ENCODE measurements around the gene PTCH2.
"Not testable (repeated sequence)": the region's sequence is repeated elsewhere in the genome, so short reads cannot be mapped to it uniquely, and the experiment has no call there.

PTCH2 gene

GRCh38 chr1:44802306-44803061 lies 40.6 kb downstream of the PTCH2 start:
- peak; percentile 22 for DNase-seq

- peak; percentile 45 for DNase-seq
These were observed 41.4 kb downstream of the PTCH2 start for GRCh38 chr1:44801491-44802305.

- peak; percentile 98 for DNase-seq
These were observed 43.1 kb downstream of the PTCH2 start, which contains the start of gene PLK3 for GRCh38 chr1:44799770-44800584. TSS of gene PLK3 (plus strand) at chr1:44800377. CDS start at chr1:44800464, 87 bp downstream.

- no peak for DNase-seq
These were observed 44.3 kb downstream of the PTCH2 start for GRCh38 chr1:44798481-44799365.

- not testable (repeated sequence) for DNase-seq
These were observed 45.2 kb downstream of the PTCH2 start for GRCh38 chr1:44797886-44798285.

GRCh38 chr1:44792736-44793502 lies 50.1 kb downstream of the PTCH2 start:
- no peak for DNase-seq

GRCh38 chr1:44790968-44791801 lies 51.9 kb downstream of the PTCH2 start:
- DNase-seq: no peak

GRCh38 chr1:44788120-44788860 lies 54.8 kb downstream of the PTCH2 start, which contains the start of gene BEST4:
TSS of gene BEST4 (minus strand) at chr1:44788170. CDS start at chr1:44787705, 465 bp downstream.
- DNase-seq: no peak

- DNase-seq: no peak
These were observed 55.5 kb downstream of the PTCH2 start for GRCh38 chr1:44787506-44787905.

GRCh38 chr1:44786841-44787426 lies 56.1 kb downstream of the PTCH2 start:
- DNase-seq: no peak

GRCh38 chr1:44786138-44786840 lies 56.8 kb downstream of the PTCH2 start:
- peak; percentile 76 for DNase-seq

GRCh38 chr1:44785501-44786137 lies 57.4 kb downstream of the PTCH2 start:
- no peak for DNase-seq

GRCh38 chr1:44785029-44785380 lies 58.0 kb downstream of the PTCH2 start:
- DNase-seq: no peak

- DNase-seq: no peak
These were observed 58.7 kb downstream of the PTCH2 start for GRCh38 chr1:44784094-44785028.

- no peak for DNase-seq
These were observed 59.4 kb downstream of the PTCH2 start for GRCh38 chr1:44783697-44784093.

GRCh38 chr1:44780583-44781121 lies 62.4 kb downstream of the PTCH2 start:
- no peak for DNase-seq

All from central memory CD4-positive, alpha-beta T cell (primary cell).